Erythroblast (primary cell): ENCODE data around the gene FOXK1.
"Not testable (repeated sequence)": the region's sequence is repeated elsewhere in the genome, so short reads cannot be mapped to it uniquely, and the experiment has no call there.

Source experiments
- DNase-seq, 2 experiments: peaks; one replicate each; lab custom pipeline; 2025; lab: John Stamatoyannopoulos, UW
- GATA1 ChIP-seq: IDR thresholded peaks from 2 replicates; pipeline ENCODE4 v1.6.1; 2011; ENCODE audit warnings: low read depth, mild to moderate bottlenecking, control low read depth, low read length, moderate library complexity
- POLR2A ChIP-seq: IDR thresholded peaks from 2 replicates; pipeline ENCODE4 v1.6.1; 2011; ENCODE audit warnings: mild to moderate bottlenecking, low read length

FOXK1 gene

GRCh38 chr7:4683043-4683883 lies 1.2 kb downstream of the FOXK1 start:
- DNase-seq = peak; percentile 37 to 46
- TF ChIP-seq POLR2A (no peak), GATA1 (no peak)

- DNase-seq = peak; percentile 26 to 42
Measured at GRCh38 chr7:4683884-4684565, 1.9 kb downstream of the FOXK1 start.

GRCh38 chr7:4684846-4685245 lies 2.8 kb downstream of the FOXK1 start:
- TF ChIP-seq GATA1 = no peak
- TF ChIP-seq POLR2A = no peak

More at GRCh38 chr7:4683884-4684565, 1.9 kb downstream of the FOXK1 start:
- TF ChIP-seq POLR2A = no peak
- no peak for TF ChIP-seq GATA1

GRCh38 chr7:4685676-4686075 lies 3.6 kb downstream of the FOXK1 start:
- not testable (repeated sequence) for DNase-seq

More at GRCh38 chr7:4684846-4685245, 2.8 kb downstream of the FOXK1 start:
- DNase-seq = no peak

GRCh38 chr7:4687956-4688355 lies 5.9 kb downstream of the FOXK1 start:
- TF ChIP-seq GATA1 (no peak), POLR2A (no peak)
- DNase-seq = peak; percentile 34 to 70

- TF ChIP-seq POLR2A (no peak), GATA1 (no peak)
- DNase-seq = no peak
Measured at GRCh38 chr7:4689151-4689550, 7.1 kb downstream of the FOXK1 start.

- no peak for TF ChIP-seq GATA1
- TF ChIP-seq POLR2A = no peak
- DNase-seq = no peak
Measured at GRCh38 chr7:4689668-4690067, 7.6 kb downstream of the FOXK1 start.

- TF ChIP-seq POLR2A (no peak), GATA1 (no peak)
- DNase-seq = no peak
Measured at GRCh38 chr7:4690953-4691856, 9.1 kb downstream of the FOXK1 start.

- TF ChIP-seq POLR2A (no peak), GATA1 (no peak)
- DNase-seq = no peak
Measured at GRCh38 chr7:4692055-4692454, 10.0 kb downstream of the FOXK1 start.

GRCh38 chr7:4692622-4693021 lies 10.5 kb downstream of the FOXK1 start:
- not testable (repeated sequence) for DNase-seq

- no peak for DNase-seq
- TF ChIP-seq GATA1 (no peak), POLR2A (no peak)
Measured at GRCh38 chr7:4693152-4693551, 11.1 kb downstream of the FOXK1 start.

- TF ChIP-seq POLR2A (no peak), GATA1 (no peak)
- no peak for DNase-seq
Measured at GRCh38 chr7:4693749-4694148, 11.7 kb downstream of the FOXK1 start.

GRCh38 chr7:4694305-4694704 lies 12.2 kb downstream of the FOXK1 start:
- TF ChIP-seq GATA1 = no peak
- TF ChIP-seq POLR2A = no peak
- DNase-seq = no peak
